ENCODE measurements around the gene EME1.
"Not testable (repeated sequence)": the region's sequence is repeated elsewhere in the genome, so short reads cannot be mapped to it uniquely, and the experiment has no call there.

Gene EME1

DNA sequence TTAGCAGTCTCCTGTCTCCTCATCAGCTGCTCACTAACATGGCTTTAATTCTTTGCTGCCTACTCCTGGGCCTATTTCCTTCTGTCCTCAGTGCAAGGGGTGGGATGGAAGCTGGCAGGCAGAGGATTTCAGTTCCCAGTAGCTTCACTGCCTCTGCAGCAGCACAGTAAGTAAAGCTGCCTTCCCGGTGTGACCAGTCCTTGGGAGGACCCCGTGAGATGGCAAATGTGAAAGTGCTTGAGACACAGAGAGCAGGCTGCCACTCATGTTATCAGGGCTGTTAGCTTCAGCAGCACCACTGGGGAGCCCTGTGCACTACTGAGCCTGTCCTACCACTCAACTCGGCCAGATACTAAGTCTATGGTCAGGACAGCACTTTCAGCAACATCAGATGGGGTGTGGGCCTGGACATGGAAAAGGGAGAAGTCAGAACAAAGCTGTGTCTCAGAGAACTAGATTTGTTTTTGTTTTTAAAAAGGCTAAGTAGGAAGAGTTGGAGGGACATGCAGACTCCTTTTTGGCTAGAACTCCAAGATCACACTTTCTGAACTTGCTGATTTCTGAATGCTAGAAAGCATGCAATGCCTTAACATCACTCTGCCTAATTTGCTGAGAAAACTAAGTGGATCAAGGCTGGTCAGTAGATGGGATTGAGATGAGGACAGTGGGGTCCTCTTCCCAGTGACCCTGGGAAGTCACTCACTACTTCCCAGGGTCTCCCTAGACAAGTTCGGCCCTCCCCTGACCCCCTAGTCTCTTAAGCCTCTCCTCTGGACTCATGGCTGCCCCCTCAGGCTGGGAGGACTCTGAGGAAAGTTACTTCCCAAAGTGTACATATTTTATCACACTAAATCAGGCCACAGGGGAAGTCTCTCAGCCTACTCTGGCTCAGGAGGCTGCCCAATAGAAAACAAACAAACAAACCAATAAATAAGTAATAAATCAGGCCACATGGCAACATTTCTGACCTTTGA is 54.1 kb downstream of the EME1 start:
- DNase-seq, result peak; percentile 17

DNA sequence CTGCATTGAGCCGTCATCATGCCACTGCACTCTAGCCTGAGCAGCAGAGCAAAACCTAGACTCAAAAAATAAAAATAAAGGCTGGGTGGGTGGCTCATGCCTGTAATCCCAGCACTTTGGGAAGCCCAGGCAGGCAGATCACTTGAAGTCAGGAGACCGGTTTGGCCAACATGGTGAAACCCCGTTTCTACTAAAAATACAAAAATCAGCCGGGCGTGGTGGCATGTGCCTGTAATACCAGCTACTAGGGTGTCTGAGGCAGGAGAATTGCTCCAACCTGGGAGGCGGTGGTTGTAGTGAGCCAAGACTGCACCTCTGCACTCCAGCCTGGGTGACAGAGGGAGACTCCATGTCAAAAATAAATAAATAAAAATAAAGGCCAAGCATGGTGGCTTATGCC is 55.1 kb downstream of the EME1 start:
- not testable (repeated sequence) for DNase-seq

DNA sequence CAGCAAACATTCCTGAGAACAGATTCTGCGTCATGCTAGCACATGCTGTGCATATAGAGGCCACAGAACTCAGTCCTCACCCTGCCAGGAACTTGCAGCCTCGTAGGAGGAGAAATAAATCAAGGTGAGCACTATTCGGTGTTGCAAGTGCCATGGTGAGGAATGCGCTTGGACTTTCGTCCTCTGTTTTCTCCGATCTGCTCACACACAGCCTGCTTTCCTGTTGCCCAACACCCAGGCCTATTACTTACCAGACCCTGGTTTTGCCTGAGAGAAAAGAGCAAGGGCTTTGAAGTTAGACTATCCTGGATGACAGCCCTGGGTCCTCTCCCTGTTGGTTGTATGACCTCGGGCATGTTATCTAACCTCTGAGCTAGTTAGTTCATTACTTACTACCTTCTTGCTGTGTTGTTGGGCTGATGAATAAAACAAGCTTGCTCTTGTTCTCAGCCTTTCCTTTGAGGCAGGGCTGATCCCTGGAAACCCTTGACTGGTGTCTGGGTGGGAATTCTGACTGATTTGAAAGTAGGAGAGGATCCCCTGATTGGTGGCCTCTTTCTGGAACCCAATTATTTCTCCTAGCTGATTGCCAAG is 55.9 kb downstream of the EME1 start:
- DNase-seq, result no peak

DNA sequence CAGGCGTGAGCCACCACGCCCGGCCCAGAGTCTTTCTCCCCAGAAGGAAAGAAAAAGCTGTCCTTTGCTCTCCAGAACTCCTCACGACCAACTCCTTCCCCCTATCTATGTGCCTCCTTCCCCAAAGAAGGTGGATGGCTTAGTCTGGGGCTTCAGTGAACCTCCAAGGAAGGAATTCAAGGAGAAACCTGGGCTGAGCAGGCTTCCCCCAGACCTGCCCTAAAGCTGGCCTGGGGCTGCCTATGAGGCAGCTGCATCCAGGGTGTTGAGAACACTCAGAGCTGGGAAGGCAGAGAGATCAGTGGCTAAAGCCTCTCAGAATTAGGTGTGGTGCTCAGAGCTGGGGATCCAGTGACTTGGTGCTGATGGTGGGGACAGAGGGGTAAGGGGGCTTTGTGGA is 56.8 kb downstream of the EME1 start:
- DNase-seq, result no peak

Measured in CD4-positive, alpha-beta T cell treated with Interleukin-21 for 1 hour (primary cell).